Measurements from ENCODE around the gene ASCL1. TPM values are rescaled to one million over a fixed set of nuclear protein-coding genes. Genes with fewer than 3 reads are reported as not detected.

Gene ASCL1
- total RNA-seq, 1 donor from 2014 or later, result not detected

GRCh38 chr12:102965281-102966155, 8.0 kb downstream of the ASCL1 start:
- intact Hi-C loops (cut with micrococcal nuclease), result loop anchor here (1.0 kb wide), 1 partner anchor 12 kb away; no protein-coding TSS in a partner anchor
- H3K36me3 Mint-ChIP-seq (ENCODE audit: low read depth), result no peaks in the 10 kb centered on the region
- H3K27me3 Mint-ChIP-seq, result peaks cover 73% of the 10 kb centered on the region
- H3K4me3 Mint-ChIP-seq, result peak overlapping the region; percentile 70
- ChIA-PET CTCF (no interaction called here), POLR2A (no interaction called here)
- no peak for DNase-seq
- no peak for ATAC-seq (ENCODE audit: low read depth)
- no peak overlapping the region for H3K27ac Mint-ChIP-seq
- TF ChIP-seq, protein P1, sequence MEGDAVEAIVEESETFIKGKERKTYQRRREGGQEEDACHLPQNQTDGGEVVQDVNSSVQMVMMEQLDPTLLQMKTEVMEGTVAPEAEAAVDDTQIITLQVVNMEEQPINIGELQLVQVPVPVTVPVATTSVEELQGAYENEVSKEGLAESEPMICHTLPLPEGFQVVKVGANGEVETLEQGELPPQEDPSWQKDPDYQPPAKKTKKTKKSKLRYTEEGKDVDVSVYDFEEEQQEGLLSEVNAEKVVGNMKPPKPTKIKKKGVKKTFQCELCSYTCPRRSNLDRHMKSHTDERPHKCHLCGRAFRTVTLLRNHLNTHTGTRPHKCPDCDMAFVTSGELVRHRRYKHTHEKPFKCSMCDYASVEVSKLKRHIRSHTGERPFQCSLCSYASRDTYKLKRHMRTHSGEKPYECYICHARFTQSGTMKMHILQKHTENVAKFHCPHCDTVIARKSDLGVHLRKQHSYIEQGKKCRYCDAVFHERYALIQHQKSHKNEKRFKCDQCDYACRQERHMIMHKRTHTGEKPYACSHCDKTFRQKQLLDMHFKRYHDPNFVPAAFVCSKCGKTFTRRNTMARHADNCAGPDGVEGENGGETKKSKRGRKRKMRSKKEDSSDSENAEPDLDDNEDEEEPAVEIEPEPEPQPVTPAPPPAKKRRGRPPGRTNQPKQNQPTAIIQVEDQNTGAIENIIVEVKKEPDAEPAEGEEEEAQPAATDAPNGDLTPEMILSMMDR (IDR thresholded peaks at IDR 0.05), result no peak
- peaks cover 7% of the 10 kb centered on the region for H3K9me3 Mint-ChIP-seq
- peaks cover 17% of the 10 kb centered on the region for H3K4me1 Mint-ChIP-seq

- no peak for ATAC-seq (ENCODE audit: low read depth)
- no peak overlapping the region for H3K27ac Mint-ChIP-seq
- TF ChIP-seq, protein P1 (IDR thresholded peaks at IDR 0.05), result no peak
- DNase-seq, result no peak
- peaks cover 7% of the 10 kb centered on the region for H3K9me3 Mint-ChIP-seq
- H3K4me3 Mint-ChIP-seq, result no peak overlapping the region
- H3K4me1 Mint-ChIP-seq, result peaks cover 16% of the 10 kb centered on the region
- H3K36me3 Mint-ChIP-seq (ENCODE audit: low read depth), result no peaks in the 10 kb centered on the region
- intact Hi-C loops (cut with micrococcal nuclease), result no loop called here
- POLR2A ChIA-PET, result no interaction called here
- CTCF ChIA-PET, result interaction anchor here (0.7 kb wide), 1 partner anchor 15 kb away, joined by 3 read pairs; no protein-coding TSS in a partner anchor
- peaks cover 72% of the 10 kb centered on the region for H3K27me3 Mint-ChIP-seq
Observed at GRCh38 chr12:102966200-102966863, 8.9 kb downstream of the ASCL1 start.

DNA sequence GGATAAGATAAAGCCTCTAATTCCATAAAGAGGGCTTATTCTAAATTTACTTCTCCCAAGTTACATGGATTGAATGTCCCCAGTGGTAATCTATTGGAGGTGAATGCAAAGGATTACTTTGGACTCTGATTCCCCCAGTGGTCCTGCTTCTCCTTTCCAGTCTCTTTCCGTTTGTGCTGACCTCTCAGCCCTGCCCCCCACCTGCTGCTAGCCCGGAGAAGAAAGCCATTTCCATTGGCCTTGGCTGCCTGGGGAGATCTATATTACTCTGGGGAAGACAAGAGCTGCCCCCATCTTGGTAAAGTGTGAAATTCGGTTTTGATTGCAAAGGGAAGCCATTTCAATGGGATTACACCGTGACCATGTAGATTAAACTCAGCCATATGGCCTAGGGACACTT, 13.3 kb downstream of the ASCL1 start:
- H3K4me1 Mint-ChIP-seq, result peaks cover 2% of the 10 kb centered on the region
- CTCF ChIA-PET, result no interaction called here
- peaks cover 50% of the 10 kb centered on the region for H3K27me3 Mint-ChIP-seq

GRCh38 chr12:102971227-102971626, 13.8 kb downstream of the ASCL1 start:
- Mint-ChIP-seq H3K4me1 (no peaks in the 10 kb centered on the region), H3K4me3 (no peak overlapping the region), H3K27me3 (peaks cover 49% of the 10 kb centered on the region), H3K27ac (no peak overlapping the region), H3K36me3 (ENCODE audit: low read depth) (no peaks in the 10 kb centered on the region), H3K9me3 (no peaks in the 10 kb centered on the region)
- DNase-seq, result no peak
- no peak for ATAC-seq (ENCODE audit: low read depth)
- ChIA-PET CTCF (no interaction called here), POLR2A (no interaction called here)
- TF ChIP-seq, protein P1 (IDR thresholded peaks at IDR 0.05), result no peak
- intact Hi-C loops (cut with micrococcal nuclease), result no loop called here

More for the DNA sequence above, 13.3 kb downstream of the ASCL1 start:
- H3K4me3 Mint-ChIP-seq, result no peak overlapping the region
- POLR2A ChIA-PET, result no interaction called here
- no peaks in the 10 kb centered on the region for H3K9me3 Mint-ChIP-seq
- DNase-seq, result no peak
- H3K36me3 Mint-ChIP-seq (ENCODE audit: low read depth), result no peaks in the 10 kb centered on the region
- ATAC-seq (ENCODE audit: low read depth), result no peak
- TF ChIP-seq, protein P1 (IDR thresholded peaks at IDR 0.05), result no peak
- H3K27ac Mint-ChIP-seq, result no peak overlapping the region
- intact Hi-C loops (cut with micrococcal nuclease), result no loop called here

DNA sequence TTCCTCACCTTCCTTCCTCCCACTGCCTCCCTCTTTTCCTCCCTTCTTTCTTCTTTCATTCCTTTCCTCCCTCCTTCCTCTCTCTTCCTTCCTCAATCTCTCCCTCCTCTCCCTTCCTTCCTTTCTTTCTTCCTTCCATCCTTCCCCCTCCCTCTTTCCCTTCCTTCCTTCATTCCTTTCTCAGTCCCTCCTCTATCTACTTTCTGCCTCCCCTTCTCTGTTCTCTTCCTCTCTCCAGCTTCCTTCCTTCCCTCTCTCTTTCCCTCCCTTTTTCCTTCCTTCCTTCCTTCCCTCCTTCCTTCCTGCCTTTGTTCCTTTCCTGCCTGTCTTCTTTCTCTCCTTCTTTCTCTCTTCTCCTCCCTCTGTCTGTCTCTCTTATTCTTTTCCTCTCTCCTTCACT, 16.1 kb downstream of the ASCL1 start:
- POLR2A ChIA-PET, result no interaction called here

More for the DNA sequence above, 16.1 kb downstream of the ASCL1 start:
- Mint-ChIP-seq H3K9me3 (no peaks in the 10 kb centered on the region), H3K27ac (no peak overlapping the region), H3K4me3 (no peak overlapping the region), H3K27me3 (peaks cover 28% of the 10 kb centered on the region), H3K36me3 (ENCODE audit: low read depth) (no peaks in the 10 kb centered on the region), H3K4me1 (no peaks in the 10 kb centered on the region)
- TF ChIP-seq, protein P1 (IDR thresholded peaks at IDR 0.05), result no peak
- intact Hi-C loops (cut with micrococcal nuclease), result no loop called here
- CTCF ChIA-PET, result no interaction called here
- DNase-seq, result no peak
- ATAC-seq (ENCODE audit: low read depth), result no peak
